Activated B cell treated with CpG ODN at 0.5 μM for 24 hours (primary cell): ENCODE results near the gene GPHN. TPM values are rescaled to one million over a fixed set of nuclear protein-coding genes. Genes with fewer than 3 reads are reported as not detected.

ENCODE experiments used
- ATAC-seq: fragments of 200-7000 bp; cut with Tn5 transposase; one replicate; pipeline ENCODE4 v1.10.0; 2021; ENCODE audit warnings: low read depth, mild to moderate bottlenecking, moderate library complexity
- CTCF ChIA-PET: fragments of 350-600 bp; sonication (Branson Sonifier 250); formaldehyde crosslinking; loops from one replicate; lab custom pipeline; 2021; ENCODE audit warnings: antibody characterized with exemption; lab: Charles Lee
- POLR2A ChIA-PET: fragments of 350-600 bp; sonication (Branson Sonifier 250); formaldehyde crosslinking; loops from one replicate; lab custom pipeline; 2021; ENCODE audit warnings: antibody characterized with exemption; lab: Charles Lee
- DNase-seq: peaks from one replicate; pipeline ENCODE4 v3.0.0; 2022
- H3K27ac Mint-ChIP-seq: one replicate; pipeline ENCODE4 v1.8.0; 2020; ENCODE audit warnings: mixed read lengths
- H3K27me3 Mint-ChIP-seq: one replicate; pipeline ENCODE4 v1.8.0; 2021; ENCODE audit warnings: mixed read lengths
- H3K36me3 Mint-ChIP-seq: one replicate; pipeline ENCODE4 v1.8.0; 2021; ENCODE audit warnings: low read depth, mixed read lengths
- H3K4me1 Mint-ChIP-seq: one replicate; pipeline ENCODE4 v1.8.0; 2021; ENCODE audit warnings: mixed read lengths
- H3K4me3 Mint-ChIP-seq: one replicate; pipeline ENCODE4 v1.8.0; 2020; ENCODE audit warnings: mild to moderate bottlenecking, mixed read lengths
- H3K9me3 Mint-ChIP-seq: one replicate; pipeline ENCODE4 v1.8.0; 2020; ENCODE audit warnings: mixed read lengths
- CTCF ChIP-seq: fragments of 200-600 bp; IDR thresholded peaks from one replicate; pipeline ENCODE4 v1.8.0; 2022; ENCODE audit warnings: antibody characterized with exemption, mild to moderate bottlenecking
- intact Hi-C: fragments of 100-400 bp; cut with micrococcal nuclease; formaldehyde crosslinking; loops from one replicate; pipeline ENCODE4 v1.15.1; 2024
- total RNA-seq: library from RNA; stranded (reverse); gene quantifications from 2 replicates; pipeline ENCODE4 v1.2.3, GENCODE V29; 2022

GPHN gene
- total RNA-seq, 1 donor from 2014 or later, result 36.9 TPM

GRCh38 chr14:67192366-67192765 lies 684.4 kb downstream of the GPHN start:
- CTCF ChIA-PET, result no interaction called here
- Mint-ChIP-seq H3K27me3 (peaks cover 2% of the 10 kb centered on the region), H3K4me1 (peaks cover 5% of the 10 kb centered on the region), H3K4me3 (no peak overlapping the region), H3K9me3 (no peaks in the 10 kb centered on the region), H3K36me3 (no peaks in the 10 kb centered on the region), H3K27ac (no peak overlapping the region)
- intact Hi-C loops, result no loop called here
- ATAC-seq (no peak), DNase-seq (no peak)
- no peak for TF ChIP-seq CTCF
- POLR2A ChIA-PET, result no interaction called here

- H3K4me3 Mint-ChIP-seq, result no peak overlapping the region
- no peak overlapping the region for H3K27ac Mint-ChIP-seq
- H3K36me3 Mint-ChIP-seq, result no peaks in the 10 kb centered on the region
- no peak for ATAC-seq
- POLR2A ChIA-PET, result no interaction called here
- intact Hi-C loops, result no loop called here
- no peak for DNase-seq
- no peaks in the 10 kb centered on the region for H3K4me1 Mint-ChIP-seq
- CTCF ChIA-PET, result no interaction called here
- TF ChIP-seq CTCF, result no peak
- H3K27me3 Mint-ChIP-seq, result peaks cover 2% of the 10 kb centered on the region
- H3K9me3 Mint-ChIP-seq, result no peaks in the 10 kb centered on the region
Observed at GRCh38 chr14:67195279-67195678, 687.3 kb downstream of the GPHN start.

- ChIA-PET POLR2A (no interaction called here), CTCF (no interaction called here)
- Mint-ChIP-seq H3K9me3 (no peaks in the 10 kb centered on the region), H3K4me3 (no peak overlapping the region), H3K36me3 (no peaks in the 10 kb centered on the region), H3K27me3 (peaks cover 4% of the 10 kb centered on the region), H3K27ac (no peak overlapping the region), H3K4me1 (no peaks in the 10 kb centered on the region)
- TF ChIP-seq CTCF, result no peak
- no peak for ATAC-seq
- no peak for DNase-seq
- intact Hi-C loops, result no loop called here
Observed at GRCh38 chr14:67199016-67199415, 691.1 kb downstream of the GPHN start.

GRCh38 chr14:67207810-67208209 lies 699.9 kb downstream of the GPHN start:
- H3K4me3 Mint-ChIP-seq, result no peak overlapping the region
- no peaks in the 10 kb centered on the region for H3K9me3 Mint-ChIP-seq
- no peak for TF ChIP-seq CTCF
- peaks cover 5% of the 10 kb centered on the region for H3K27me3 Mint-ChIP-seq
- ATAC-seq (no peak), DNase-seq (no peak)
- H3K4me1 Mint-ChIP-seq, result no peaks in the 10 kb centered on the region
- H3K36me3 Mint-ChIP-seq, result no peaks in the 10 kb centered on the region
- intact Hi-C loops, result no loop called here
- H3K27ac Mint-ChIP-seq, result no peak overlapping the region
- ChIA-PET POLR2A (no interaction called here), CTCF (no interaction called here)

GRCh38 chr14:67218126-67218525 lies 710.2 kb downstream of the GPHN start:
- Mint-ChIP-seq H3K36me3 (no peaks in the 10 kb centered on the region), H3K9me3 (no peaks in the 10 kb centered on the region), H3K4me3 (no peak overlapping the region), H3K4me1 (no peaks in the 10 kb centered on the region), H3K27me3 (peaks cover 3% of the 10 kb centered on the region), H3K27ac (no peak overlapping the region)
- no peak for ATAC-seq
- POLR2A ChIA-PET, result no interaction called here
- intact Hi-C loops, result no loop called here
- DNase-seq, result no peak
- CTCF ChIA-PET, result no interaction called here
- no peak for TF ChIP-seq CTCF
